HCT116 (cell line): ENCODE measurements around the gene IP6K3. TPM values are rescaled to one million over a fixed set of nuclear protein-coding genes. Genes with fewer than 3 reads are reported as not detected.

Experiments
- ATAC-seq: fragments of 200-7000 bp; cut with Tn5 transposase; 2 replicates; pipeline ENCODE4 v1.9.1; 2020; ENCODE audit warnings: mild to moderate bottlenecking, moderate library complexity
- BruUV-seq: library from RNA; stranded (reverse); fragments of 400-500 nt; replicated peaks from 2 replicates; lab custom pipeline; 2021; lab: Mats Ljungman, UMichigan
- CTCF ChIA-PET: fragments of 300-600 bp; sonication (Branson Sonifier 250); formaldehyde crosslinking; loops from one replicate; lab custom pipeline; 2021; ENCODE audit warnings: antibody characterized with exemption; lab: Charles Lee
- POLR2A ChIA-PET: fragments of 300-600, 350-600 bp; sonication (Branson Sonifier 250); formaldehyde crosslinking; loops from one replicate; lab custom pipeline; 2021; ENCODE audit warnings: antibody characterized with exemption; lab: Charles Lee
- RAD21 ChIA-PET, 2 experiments: fragments of 300-600 bp; sonication (Branson Sonifier 250); formaldehyde crosslinking; loops; one replicate each; lab custom pipeline; 2023; ENCODE audit warnings: low total read pairs in 2 of 2; ENCODE audit not compliant: uncharacterized antibody in 2 of 2, unreplicated experiment in 2 of 2, low non-redundant PET in 1 of 2; lab: Charles Lee
- DNase-seq: peaks from one replicate; pipeline ENCODE4 v3.0.0-alpha.2; 2010; ENCODE audit warnings: low read depth, low spot score
- H2AFZ ChIP-seq: fragments of 200-600 bp; shearing (Covaris generic), sonication (generic); 2 replicates; pipeline ENCODE4 v1.6.1; 2017; ENCODE audit warnings: low read depth, mixed run types, mixed read lengths, antibody characterized with exemption, low read length; ENCODE audit not compliant: poor library complexity, severe bottlenecking
- H3K27ac ChIP-seq: 2 replicates; pipeline ENCODE4 v1.5.1; 2012; ENCODE audit warnings: low read depth, low read length
- H3K27me3 ChIP-seq: fragments of 200-600 bp; sonication (generic); 2 replicates; pipeline ENCODE4 v1.6.1; 2016; ENCODE audit warnings: mixed run types, low read length, mixed read lengths; ENCODE audit not compliant: insufficient read depth
- H3K36me3 ChIP-seq, 2 experiments: fragments of 200-500 bp in 1 of 2; fragments of 200-600 bp in 1 of 2; sonication (Bioruptor generic) in 1 of 2; sonication (generic) in 1 of 2; 2 replicates each; pipeline versions ENCODE4 v1.5.1 to v1.6.1; 2014 to 2016; ENCODE audit warnings: low read length in 2 of 2, inconsistent platforms in 1 of 2, mixed read lengths in 1 of 2, mixed run types in 1 of 2; ENCODE audit not compliant: insufficient read depth in 2 of 2, control insufficient read depth in 1 of 2
- H3K4me1 ChIP-seq, 2 experiments: fragments of 200-600 bp in 1 of 2; sonication (generic) in 1 of 2; 2 replicates each; pipeline versions ENCODE4 v1.5.1 to v1.6.1; 2012 to 2017; ENCODE audit warnings: low read length in 2 of 2, inconsistent platforms in 1 of 2, mild to moderate bottlenecking in 1 of 2, mixed read lengths in 1 of 2, mixed run types in 1 of 2, moderate library complexity in 1 of 2; ENCODE audit not compliant: insufficient read depth in 2 of 2, control insufficient read depth in 1 of 2
- H3K4me2 ChIP-seq: fragments of 200-600 bp; sonication (generic); 2 replicates; pipeline ENCODE4 v1.6.1; 2017; ENCODE audit warnings: mixed run types, low read length, mixed read lengths
- H3K4me3 ChIP-seq, 2 experiments: fragments of 200-600 bp in 1 of 2; sonication (generic) in 1 of 2; replicated peaks in 1 of 2; 2 replicates each; pipeline ENCODE4 v1.5.1; 2011 to 2016; ENCODE audit warnings: low read length in 2 of 2, control low read depth in 1 of 2, low read depth in 1 of 2, mild to moderate bottlenecking in 1 of 2, mixed read lengths in 1 of 2, mixed run types in 1 of 2
- H3K79me2 ChIP-seq: fragments of 200-600 bp; sonication (generic); 2 replicates; pipeline ENCODE4 v1.6.1; 2017; ENCODE audit warnings: mild to moderate bottlenecking, mixed run types, low read length, moderate library complexity, mixed read lengths; ENCODE audit not compliant: insufficient read depth
- H3K9ac ChIP-seq: fragments of 200-600 bp; sonication (generic); 2 replicates; pipeline ENCODE4 v1.6.1; 2016; ENCODE audit warnings: low read length, mixed read lengths
- H3K9me2 ChIP-seq: fragments of 200-600 bp; sonication (generic), shearing (Covaris generic); 2 replicates; pipeline ENCODE4 v1.6.1; 2017; ENCODE audit warnings: mixed run types, mild to moderate bottlenecking, moderate library complexity; ENCODE audit not compliant: insufficient read depth
- H3K9me3 ChIP-seq, 2 experiments: fragments of 200-500 bp in 1 of 2; fragments of 200-600 bp in 1 of 2; sonication (Bioruptor generic) in 1 of 2; sonication (generic) in 1 of 2; 2 replicates each; pipeline ENCODE4 v1.6.1; 2014 to 2017; ENCODE audit warnings: low read length in 2 of 2, mixed read lengths in 2 of 2, inconsistent platforms in 1 of 2, low read depth in 1 of 2, mild to moderate bottlenecking in 1 of 2, mixed run types in 1 of 2, moderate library complexity in 1 of 2; ENCODE audit not compliant: control insufficient read depth in 1 of 2, insufficient read depth in 1 of 2
- H4K20me1 ChIP-seq: fragments of 200-600 bp; sonication (generic), shearing (Covaris generic); 2 replicates; pipeline ENCODE4 v1.6.1; 2017; ENCODE audit warnings: mixed run types, mild to moderate bottlenecking, moderate library complexity; ENCODE audit not compliant: insufficient read depth
- CBX3 ChIP-seq: IDR thresholded peaks from 2 replicates; pipeline ENCODE4 v1.6.1; 2012; ENCODE audit warnings: low read depth
- CTCF ChIP-seq, 3 experiments: fragments of 200-600 bp in 1 of 3; sonication (generic) in 1 of 3; IDR thresholded peaks in 2 of 3; conservative IDR thresholded peaks in 1 of 3; 2 replicates each; pipeline ENCODE4 v1.5.1; 2012 to 2017; ENCODE audit warnings: low read depth in 2 of 3, low read length in 2 of 3, antibody characterized with exemption in 1 of 3, borderline replicate concordance in 1 of 3, control low read depth in 1 of 3, mild to moderate bottlenecking in 1 of 3, mixed read lengths in 1 of 3, mixed run types in 1 of 3, moderate library complexity in 1 of 3; ENCODE audit not compliant: insufficient read depth in 1 of 3
- EGR1 ChIP-seq: IDR thresholded peaks from 2 replicates; pipeline ENCODE4 v1.6.1; 2012; ENCODE audit warnings: low read depth
- ELF1 ChIP-seq: IDR thresholded peaks from 2 replicates; pipeline ENCODE4 v1.6.1; 2012; ENCODE audit warnings: low read depth, borderline replicate concordance
- EZH2 ChIP-seq: fragments of 200-600 bp; sonication (generic); IDR thresholded peaks from 2 replicates; pipeline ENCODE4 v1.6.1; 2017; ENCODE audit warnings: antibody characterized with exemption, mixed run types
- EZH2phosphoT487 ChIP-seq: fragments of 200-600 bp; IDR thresholded peaks from 2 replicates; pipeline ENCODE4 v1.6.1; 2018; ENCODE audit warnings: antibody characterized with exemption, borderline replicate concordance
- JUND ChIP-seq: IDR thresholded peaks from 2 replicates; pipeline ENCODE4 v1.6.1; 2012
- MAX ChIP-seq: IDR thresholded peaks from 2 replicates; pipeline ENCODE4 v1.6.1; 2012
- POLR2A ChIP-seq: IDR thresholded peaks from 2 replicates; pipeline ENCODE4 v1.7.0; 2011; ENCODE audit warnings: borderline replicate concordance; ENCODE audit not compliant: insufficient read depth, insufficient read length; ENCODE audit errors: extremely low read depth
- POLR2AphosphoS5 ChIP-seq: IDR thresholded peaks from 2 replicates; pipeline ENCODE4 v1.6.1; 2011; ENCODE audit warnings: mild to moderate bottlenecking, low read depth, low read length, moderate library complexity
- REST ChIP-seq: IDR thresholded peaks from 2 replicates; pipeline ENCODE4 v1.6.1; 2012; ENCODE audit warnings: low read depth
- SP1 ChIP-seq: IDR thresholded peaks from 2 replicates; pipeline ENCODE4 v1.6.1; 2012; ENCODE audit warnings: low read depth
- TCF7L2 ChIP-seq: IDR thresholded peaks from 2 replicates; pipeline ENCODE4 v1.7.0; 2011; ENCODE audit warnings: borderline replicate concordance, inconsistent platforms; ENCODE audit not compliant: insufficient read depth, insufficient read length; ENCODE audit errors: extremely low read depth
- intact Hi-C: fragments of 100-400 bp; cut with micrococcal nuclease; formaldehyde crosslinking; loops from 2 replicates; pipeline ENCODE4 v1.10.0; 2022
- total RNA-seq: library from RNA; stranded (reverse); gene quantifications from one replicate; pipeline ENCODE4 v1.2.1, GENCODE V29; 2021; ENCODE audit not compliant: unreplicated experiment

The IP6K3 gene
- total RNA-seq, 1 experiment from 2014 or later, result not detected

- POLR2A ChIA-PET, result no interaction called here
- ATAC-seq, result no peak
- H3K79me2 ChIP-seq, result no peaks in the 10 kb centered on the region
- intact Hi-C loops, result no loop called here
- BruUV-seq, result no TSS peak
- H3K9ac ChIP-seq, result no peak overlapping the region
- H3K4me3 ChIP-seq, result no peak overlapping the region
- no peak for TF ChIP-seq EZH2phosphoT487
- no peak for TF ChIP-seq JUND
- no peak for TF ChIP-seq POLR2AphosphoS5
- TF ChIP-seq EZH2, result no peak
- no peak for TF ChIP-seq POLR2A
- no peak for TF ChIP-seq CTCF (IDR thresholded peaks at IDR 0.05 in 2 of 3, conservative IDR thresholded peaks at IDR 0.05 in 1 of 3; ENCODE audit: borderline replicate concordance in 1 of 3, insufficient read depth in 1 of 3, low read depth in 2 of 3, low read length in 2 of 3)
- no peak for TF ChIP-seq REST
- no peak for TF ChIP-seq SP1
- TF ChIP-seq ELF1, result no peak
- no peak for TF ChIP-seq MAX
- TF ChIP-seq TCF7L2, result no peak
- no peak for TF ChIP-seq EGR1
- no peak for TF ChIP-seq CBX3
- TF ChIP-seq, all 23 proteins: peak for 0
- CTCF ChIA-PET, result no interaction called here
- H3K4me1 ChIP-seq, result peaks cover 0 to 10% of the 10 kb centered on the region in 2 experiments; a peak in 2 of 4 replicates
- H3K9me2 ChIP-seq, result no peaks in the 10 kb centered on the region
- H3K27ac ChIP-seq, result no peak overlapping the region
- no peak for DNase-seq
- H3K9me3 ChIP-seq, result no peaks in the 10 kb centered on the region
- RAD21 ChIA-PET, result no interaction called here
- no peaks in the 10 kb centered on the region for H4K20me1 ChIP-seq
- H3K27me3 ChIP-seq, result no peaks in the 10 kb centered on the region
- H3K36me3 ChIP-seq, result no peaks in the 10 kb centered on the region
- no peak overlapping the region for H3K4me2 ChIP-seq
- no peak overlapping the region for H2AFZ ChIP-seq
These were observed 9.3 kb downstream of the IP6K3 start for GRCh38 chr6:33737267-33738026.
